Measurements from ENCODE around the gene EDN3. TPM values are rescaled to one million over a fixed set of nuclear protein-coding genes. Genes with fewer than 3 reads are reported as not detected.

EDN3 gene
- total and polyA plus RNA-seq, 2 experiments from 2014 or later: 0.13 to 0.17 TPM

DNA sequence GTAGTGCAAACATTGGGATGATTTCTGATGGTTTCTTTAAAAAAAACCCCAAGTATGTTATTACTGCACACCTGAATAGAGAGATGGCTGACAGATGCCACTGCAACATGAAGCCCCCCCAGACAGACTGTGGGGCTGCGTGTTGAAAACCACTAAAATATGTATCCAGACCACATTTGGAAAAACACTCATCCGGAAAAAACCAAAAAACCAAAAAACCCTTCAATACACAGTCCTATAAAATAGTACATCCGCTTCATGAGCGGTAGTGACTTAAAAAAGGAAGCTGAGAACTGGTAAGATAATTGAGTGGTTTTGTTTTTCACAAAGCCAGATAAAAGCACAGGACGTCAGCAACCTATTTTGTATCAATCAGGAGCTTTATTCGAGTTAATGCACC, 47.1 kb upstream of the EDN3 start (continued):
- TF ChIP-seq, protein P1, sequence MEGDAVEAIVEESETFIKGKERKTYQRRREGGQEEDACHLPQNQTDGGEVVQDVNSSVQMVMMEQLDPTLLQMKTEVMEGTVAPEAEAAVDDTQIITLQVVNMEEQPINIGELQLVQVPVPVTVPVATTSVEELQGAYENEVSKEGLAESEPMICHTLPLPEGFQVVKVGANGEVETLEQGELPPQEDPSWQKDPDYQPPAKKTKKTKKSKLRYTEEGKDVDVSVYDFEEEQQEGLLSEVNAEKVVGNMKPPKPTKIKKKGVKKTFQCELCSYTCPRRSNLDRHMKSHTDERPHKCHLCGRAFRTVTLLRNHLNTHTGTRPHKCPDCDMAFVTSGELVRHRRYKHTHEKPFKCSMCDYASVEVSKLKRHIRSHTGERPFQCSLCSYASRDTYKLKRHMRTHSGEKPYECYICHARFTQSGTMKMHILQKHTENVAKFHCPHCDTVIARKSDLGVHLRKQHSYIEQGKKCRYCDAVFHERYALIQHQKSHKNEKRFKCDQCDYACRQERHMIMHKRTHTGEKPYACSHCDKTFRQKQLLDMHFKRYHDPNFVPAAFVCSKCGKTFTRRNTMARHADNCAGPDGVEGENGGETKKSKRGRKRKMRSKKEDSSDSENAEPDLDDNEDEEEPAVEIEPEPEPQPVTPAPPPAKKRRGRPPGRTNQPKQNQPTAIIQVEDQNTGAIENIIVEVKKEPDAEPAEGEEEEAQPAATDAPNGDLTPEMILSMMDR (conservative IDR thresholded peaks at IDR 0.05; ENCODE audit: low read depth in 2 of 2): no peak
- TF ChIP-seq ZNF331 (CRISPR knock-in tag; IDR thresholded peaks at IDR 0.05; ENCODE audit: low read depth): no peak
- TF ChIP-seq JUNB (IDR thresholded peaks at IDR 0.05; ENCODE audit: unreplicated experiment): no peak
- no peak for TF ChIP-seq STAT1 (IDR thresholded peaks at IDR 0.05; ENCODE audit: unreplicated experiment)
- TF ChIP-seq EZH2 (IDR thresholded peaks at IDR 0.05; ENCODE audit: low read depth, unreplicated experiment): no peak

DNA sequence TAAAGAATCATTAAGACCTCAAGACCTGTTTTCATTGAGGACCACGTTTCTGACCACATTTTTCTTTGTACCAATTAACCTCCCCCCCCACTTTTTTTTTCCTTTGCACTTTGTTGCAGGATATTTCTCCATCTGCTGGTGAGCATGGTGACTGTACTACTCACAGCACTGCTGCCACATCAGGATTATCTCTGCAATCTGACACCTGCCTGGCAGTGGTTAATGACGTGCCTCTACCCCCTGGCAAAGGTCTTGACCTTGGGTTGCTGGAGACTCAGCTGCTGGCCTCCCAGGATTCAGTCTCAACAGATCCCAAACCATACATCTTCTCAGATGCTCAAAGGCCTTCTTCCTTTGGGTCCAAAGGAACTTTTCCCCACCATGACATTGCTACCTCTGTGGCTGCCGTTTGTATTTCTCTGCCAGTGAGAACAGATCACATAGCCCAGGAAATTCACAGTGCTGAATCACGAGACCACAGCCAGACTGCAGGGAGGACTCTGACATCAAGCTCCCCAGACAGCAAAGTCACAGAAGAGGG, 46.6 kb upstream of the EDN3 start:
- Mint-ChIP-seq H3K9me3 (no peaks in the 10 kb centered on the region), H3K27me3 (ENCODE audit: insufficient read depth, low read depth, poor library complexity) (peaks cover 2% of the 10 kb centered on the region), H3K27ac (no peak overlapping the region), H3K36me3 (ENCODE audit: low read depth) (no peaks in the 10 kb centered on the region), H3K4me1 (peaks cover 4% of the 10 kb centered on the region; the same call in 1 of the 3 replicates), H3K4me3 (no peak overlapping the region)
- TF ChIP-seq EZH2phosphoT487 (IDR thresholded peaks at IDR 0.05; ENCODE audit: unreplicated experiment) (no peak), NANOG (IDR thresholded peaks at IDR 0.05; ENCODE audit: borderline replicate concordance) (no peak), JUNB (IDR thresholded peaks at IDR 0.05; ENCODE audit: unreplicated experiment) (no peak), CREB1 (CRISPR knock-in tag; IDR thresholded peaks at IDR 0.05; ENCODE audit: low read depth) (no peak), POLR2AphosphoS5 (IDR thresholded peaks at IDR 0.05; ENCODE audit: low read depth) (no peak), ZNF331 (CRISPR knock-in tag; IDR thresholded peaks at IDR 0.05; ENCODE audit: low read depth) (no peak)
- TF ChIP-seq, protein P2, sequence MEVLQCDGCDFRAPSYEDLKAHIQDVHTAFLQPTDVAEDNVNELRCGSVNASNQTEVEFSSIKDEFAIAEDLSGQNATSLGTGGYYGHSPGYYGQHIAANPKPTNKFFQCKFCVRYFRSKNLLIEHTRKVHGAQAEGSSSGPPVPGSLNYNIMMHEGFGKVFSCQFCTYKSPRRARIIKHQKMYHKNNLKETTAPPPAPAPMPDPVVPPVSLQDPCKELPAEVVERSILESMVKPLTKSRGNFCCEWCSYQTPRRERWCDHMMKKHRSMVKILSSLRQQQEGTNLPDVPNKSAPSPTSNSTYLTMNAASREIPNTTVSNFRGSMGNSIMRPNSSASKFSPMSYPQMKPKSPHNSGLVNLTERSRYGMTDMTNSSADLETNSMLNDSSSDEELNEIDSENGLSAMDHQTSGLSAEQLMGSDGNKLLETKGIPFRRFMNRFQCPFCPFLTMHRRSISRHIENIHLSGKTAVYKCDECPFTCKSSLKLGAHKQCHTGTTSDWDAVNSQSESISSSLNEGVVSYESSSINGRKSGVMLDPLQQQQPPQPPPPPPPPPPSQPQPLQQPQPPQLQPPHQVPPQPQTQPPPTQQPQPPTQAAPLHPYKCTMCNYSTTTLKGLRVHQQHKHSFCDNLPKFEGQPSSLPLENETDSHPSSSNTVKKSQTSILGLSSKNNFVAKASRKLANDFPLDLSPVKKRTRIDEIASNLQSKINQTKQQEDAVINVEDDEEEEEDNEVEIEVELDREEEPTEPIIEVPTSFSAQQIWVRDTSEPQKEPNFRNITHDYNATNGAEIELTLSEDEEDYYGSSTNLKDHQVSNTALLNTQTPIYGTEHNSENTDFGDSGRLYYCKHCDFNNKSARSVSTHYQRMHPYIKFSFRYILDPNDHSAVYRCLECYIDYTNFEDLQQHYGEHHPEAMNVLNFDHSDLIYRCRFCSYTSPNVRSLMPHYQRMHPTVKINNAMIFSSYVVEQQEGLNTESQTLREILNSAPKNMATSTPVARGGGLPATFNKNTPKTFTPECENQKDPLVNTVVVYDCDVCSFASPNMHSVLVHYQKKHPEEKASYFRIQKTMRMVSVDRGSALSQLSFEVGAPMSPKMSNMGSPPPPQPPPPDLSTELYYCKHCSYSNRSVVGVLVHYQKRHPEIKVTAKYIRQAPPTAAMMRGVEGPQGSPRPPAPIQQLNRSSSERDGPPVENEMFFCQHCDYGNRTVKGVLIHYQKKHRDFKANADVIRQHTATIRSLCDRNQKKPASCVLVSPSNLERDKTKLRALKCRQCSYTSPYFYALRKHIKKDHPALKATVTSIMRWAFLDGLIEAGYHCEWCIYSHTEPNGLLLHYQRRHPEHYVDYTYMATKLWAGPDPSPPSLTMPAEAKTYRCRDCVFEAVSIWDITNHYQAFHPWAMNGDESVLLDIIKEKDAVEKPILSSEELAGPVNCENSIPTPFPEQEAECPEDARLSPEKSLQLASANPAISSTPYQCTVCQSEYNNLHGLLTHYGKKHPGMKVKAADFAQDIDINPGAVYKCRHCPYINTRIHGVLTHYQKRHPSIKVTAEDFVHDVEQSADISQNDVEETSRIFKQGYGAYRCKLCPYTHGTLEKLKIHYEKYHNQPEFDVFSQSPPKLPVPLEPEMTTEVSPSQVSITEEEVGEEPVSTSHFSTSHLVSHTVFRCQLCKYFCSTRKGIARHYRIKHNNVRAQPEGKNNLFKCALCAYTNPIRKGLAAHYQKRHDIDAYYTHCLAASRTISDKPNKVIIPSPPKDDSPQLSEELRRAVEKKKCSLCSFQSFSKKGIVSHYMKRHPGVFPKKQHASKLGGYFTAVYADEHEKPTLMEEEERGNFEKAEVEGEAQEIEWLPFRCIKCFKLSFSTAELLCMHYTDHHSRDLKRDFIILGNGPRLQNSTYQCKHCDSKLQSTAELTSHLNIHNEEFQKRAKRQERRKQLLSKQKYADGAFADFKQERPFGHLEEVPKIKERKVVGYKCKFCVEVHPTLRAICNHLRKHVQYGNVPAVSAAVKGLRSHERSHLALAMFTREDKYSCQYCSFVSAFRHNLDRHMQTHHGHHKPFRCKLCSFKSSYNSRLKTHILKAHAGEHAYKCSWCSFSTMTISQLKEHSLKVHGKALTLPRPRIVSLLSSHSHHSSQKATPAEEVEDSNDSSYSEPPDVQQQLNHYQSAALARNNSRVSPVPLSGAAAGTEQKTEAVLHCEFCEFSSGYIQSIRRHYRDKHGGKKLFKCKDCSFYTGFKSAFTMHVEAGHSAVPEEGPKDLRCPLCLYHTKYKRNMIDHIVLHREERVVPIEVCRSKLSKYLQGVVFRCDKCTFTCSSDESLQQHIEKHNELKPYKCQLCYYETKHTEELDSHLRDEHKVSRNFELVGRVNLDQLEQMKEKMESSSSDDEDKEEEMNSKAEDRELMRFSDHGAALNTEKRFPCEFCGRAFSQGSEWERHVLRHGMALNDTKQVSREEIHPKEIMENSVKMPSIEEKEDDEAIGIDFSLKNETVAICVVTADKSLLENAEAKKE (CRISPR knock-in tag; IDR thresholded peaks at IDR 0.05): no peak
- TF ChIP-seq, protein P1 (conservative IDR thresholded peaks at IDR 0.05; ENCODE audit: low read depth in 2 of 2): no peak
- H3K9me2 ChIP-seq (ENCODE audit: insufficient read depth): 0 out of 2 replicates have a peak, but pooled peaks cover 6% of the 10 kb centered on the region
- no peaks in the 10 kb centered on the region for H4K20me1 ChIP-seq (replicated peaks; ENCODE audit: insufficient read depth)
- DNase-seq (ENCODE audit: low spot score) (no peak), ATAC-seq (peak; percentile 53)
- H3K4me2 ChIP-seq: no peak overlapping the region
- H3K4me3 ChIP-seq: no peak overlapping the region
- no peak overlapping the region for H3K27ac ChIP-seq (ENCODE audit: low read depth)
- no peaks in the 10 kb centered on the region for H3K4me1 ChIP-seq (ENCODE audit: insufficient read depth)
- H3K27me3 ChIP-seq (ENCODE audit: insufficient read depth): no peaks in the 10 kb centered on the region
- no peaks in the 10 kb centered on the region for H3K36me3 ChIP-seq (ENCODE audit: insufficient read depth)
- no peaks in the 10 kb centered on the region for H3F3A ChIP-seq (replicated peaks; ENCODE audit: low read depth)
- no peak overlapping the region for H2AFZ ChIP-seq
- no peaks in the 10 kb centered on the region for H3K79me2 ChIP-seq (replicated peaks; ENCODE audit: insufficient read depth)

All from GM23338 (cell line).